HG03342 (cell line): ENCODE results near the gene TCF23.
"Not testable (repeated sequence)": the region's sequence is repeated elsewhere in the genome, so short reads cannot be mapped to it uniquely, and the experiment has no call there.

ENCODE experiments used
- ATAC-seq: cut with Tn5 transposase; IDR thresholded peaks from one replicate; pipeline ENCODE4 v1.9.1; 2021; ENCODE audit warnings: mild to moderate bottlenecking, moderate library complexity; ENCODE audit not compliant: unreplicated experiment

The TCF23 gene

DNA sequence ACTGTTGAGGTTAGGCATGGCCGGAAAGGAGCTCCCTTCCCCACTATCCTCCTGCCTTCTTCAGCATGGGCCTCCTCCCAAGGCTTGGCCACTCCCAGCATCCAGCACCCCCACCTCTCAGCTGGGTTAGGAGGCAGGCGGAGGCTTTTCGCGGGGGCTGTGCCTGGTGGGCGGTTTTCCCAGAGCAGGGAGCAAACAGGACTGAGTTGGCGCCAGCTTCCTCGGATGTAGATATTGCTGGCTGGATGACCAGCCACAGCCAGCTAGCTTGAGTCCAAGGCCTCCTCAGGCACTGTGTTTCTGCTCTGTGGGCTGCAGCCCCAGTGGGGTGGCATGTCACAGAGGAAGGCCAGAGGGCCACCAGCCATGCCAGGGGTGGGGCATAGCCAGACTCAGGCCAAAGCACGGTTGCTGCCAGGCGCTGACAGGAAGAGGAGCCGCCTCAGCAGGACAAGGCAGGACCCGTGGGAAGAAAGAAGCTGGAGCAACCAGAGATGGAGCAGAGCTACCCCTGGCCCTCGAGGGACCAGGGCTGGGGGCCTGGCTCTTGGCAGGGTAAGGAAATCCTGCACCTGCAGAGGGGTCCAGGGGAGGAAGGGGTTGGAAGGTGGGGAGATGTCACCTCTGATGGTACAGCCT lies at the start of gene TCF23:
TSS of gene TCF23 (plus strand) at position 204 of the 639 bp plus-strand sequence. CDS start at position 334, 130 bp downstream.
- no peak for ATAC-seq

DNA sequence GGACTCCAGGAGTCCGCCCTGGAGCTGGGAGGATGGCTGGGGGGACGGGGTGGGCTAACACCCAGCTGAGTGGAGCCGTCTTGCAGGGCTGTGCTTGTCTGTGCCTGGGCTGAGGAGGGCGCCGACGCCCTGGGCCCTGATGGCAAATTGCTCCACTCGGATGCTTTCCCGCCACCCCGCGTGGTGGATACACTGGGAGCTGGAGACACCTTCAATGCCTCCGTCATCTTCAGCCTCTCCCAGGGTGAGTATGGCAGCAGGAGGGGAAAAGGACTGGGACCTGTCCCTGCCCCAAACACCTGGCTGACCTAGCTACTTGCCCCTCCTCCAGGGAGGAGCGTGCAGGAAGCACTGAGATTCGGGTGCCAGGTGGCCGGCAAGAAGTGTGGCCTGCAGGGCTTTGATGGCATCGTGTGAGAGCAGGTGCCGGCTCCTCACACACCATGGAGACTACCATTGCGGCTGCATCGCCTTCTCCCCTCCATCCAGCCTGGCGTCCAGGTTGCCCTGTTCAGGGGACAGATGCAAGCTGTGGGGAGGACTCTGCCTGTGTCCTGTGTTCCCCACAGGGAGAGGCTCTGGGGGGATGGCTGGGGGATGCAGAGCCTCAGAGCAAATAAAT lies 49.4 kb upstream of the TCF23 start:
- ATAC-seq: no peak

- no peak for ATAC-seq
Observed at GRCh38 chr2:27100036-27100435, 48.8 kb upstream of the TCF23 start.

DNA sequence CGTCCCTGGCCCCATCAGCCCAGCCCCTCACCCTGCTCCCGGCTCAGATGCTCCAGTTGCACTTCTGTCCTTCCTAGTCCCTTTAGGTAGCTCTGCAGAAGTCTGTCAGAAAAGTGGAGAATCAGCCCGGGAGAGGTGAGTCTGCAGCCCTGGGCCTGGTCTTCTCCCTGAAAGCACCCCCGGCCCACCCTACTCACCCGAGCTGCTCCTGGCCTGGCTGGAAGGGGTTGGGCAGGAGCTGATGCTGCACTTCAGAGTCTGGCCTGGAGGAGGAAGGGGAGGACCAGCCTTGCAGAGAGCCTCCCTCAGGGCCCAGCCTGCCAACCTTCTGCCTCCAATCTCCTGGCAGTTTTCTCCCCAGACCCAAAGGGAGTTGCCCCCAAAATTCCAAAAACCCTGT lies 46.5 kb upstream of the TCF23 start:
- no peak for ATAC-seq

- no peak for ATAC-seq
Observed at GRCh38 chr2:27105981-27106380, 42.8 kb upstream of the TCF23 start.

DNA sequence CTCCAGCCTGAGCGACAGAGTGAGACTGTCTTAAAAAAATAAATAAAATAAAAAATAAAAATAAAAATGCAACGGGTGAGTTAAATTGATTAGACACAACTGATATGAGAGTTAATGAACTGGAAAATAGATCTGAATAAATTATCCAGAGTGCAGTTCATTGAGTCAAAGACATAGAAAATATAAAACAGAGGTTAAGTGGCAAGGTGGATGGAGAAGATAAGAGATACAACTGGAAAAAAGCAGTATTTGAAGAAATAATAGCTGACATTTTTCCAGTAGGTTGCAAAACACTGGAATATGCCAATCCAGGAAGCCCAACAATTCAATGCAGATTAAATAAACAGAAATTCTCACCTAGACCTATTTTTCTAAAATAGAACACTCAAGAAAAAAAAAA lies 40.6 kb upstream of the TCF23 start:
- no peak for ATAC-seq

- no peak for ATAC-seq
Observed at GRCh38 chr2:27109083-27109482, 39.7 kb upstream of the TCF23 start.

DNA sequence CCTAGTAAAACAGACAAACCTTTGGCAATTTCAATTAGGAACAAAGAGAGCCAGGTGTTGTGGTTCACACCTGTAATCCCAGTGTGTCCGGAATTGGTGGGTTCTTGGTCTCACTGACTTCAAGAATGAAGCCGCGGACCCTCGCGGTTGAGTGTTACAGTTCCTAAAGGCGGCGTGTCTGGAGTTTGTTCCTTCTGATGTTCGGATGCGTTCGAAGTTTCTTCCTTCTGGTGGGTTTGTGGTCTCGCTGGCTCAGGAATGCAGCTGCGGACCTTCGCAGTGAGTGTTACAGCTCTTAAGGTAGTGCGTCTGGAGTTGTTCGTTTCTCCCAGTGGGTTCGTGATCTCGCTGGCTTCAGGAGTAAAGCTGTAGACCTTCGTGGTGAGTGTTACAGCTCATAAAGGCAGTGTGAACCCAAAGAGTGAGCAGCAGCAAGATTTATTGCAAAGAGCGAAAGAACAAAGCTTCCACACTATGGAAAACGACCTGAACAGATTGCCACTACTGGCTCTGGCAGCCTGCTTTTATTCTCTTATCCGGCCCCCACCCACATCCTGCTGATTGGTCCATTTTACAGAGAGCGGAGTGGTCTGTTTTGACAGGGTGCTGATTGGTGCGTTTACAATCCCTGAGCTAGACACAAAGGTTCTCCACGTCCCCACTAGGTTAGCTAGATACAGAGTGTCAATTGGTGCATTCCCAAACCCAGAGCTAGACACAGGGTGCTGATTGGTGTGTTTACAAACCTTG lies 38.0 kb upstream of the TCF23 start:
- ATAC-seq: not testable (repeated sequence)

- ATAC-seq: not testable (repeated sequence)
Observed at GRCh38 chr2:27111392-27112078, 37.3 kb upstream of the TCF23 start.

- no peak for ATAC-seq
Observed at GRCh38 chr2:27115519-27115918, 33.3 kb upstream of the TCF23 start.

DNA sequence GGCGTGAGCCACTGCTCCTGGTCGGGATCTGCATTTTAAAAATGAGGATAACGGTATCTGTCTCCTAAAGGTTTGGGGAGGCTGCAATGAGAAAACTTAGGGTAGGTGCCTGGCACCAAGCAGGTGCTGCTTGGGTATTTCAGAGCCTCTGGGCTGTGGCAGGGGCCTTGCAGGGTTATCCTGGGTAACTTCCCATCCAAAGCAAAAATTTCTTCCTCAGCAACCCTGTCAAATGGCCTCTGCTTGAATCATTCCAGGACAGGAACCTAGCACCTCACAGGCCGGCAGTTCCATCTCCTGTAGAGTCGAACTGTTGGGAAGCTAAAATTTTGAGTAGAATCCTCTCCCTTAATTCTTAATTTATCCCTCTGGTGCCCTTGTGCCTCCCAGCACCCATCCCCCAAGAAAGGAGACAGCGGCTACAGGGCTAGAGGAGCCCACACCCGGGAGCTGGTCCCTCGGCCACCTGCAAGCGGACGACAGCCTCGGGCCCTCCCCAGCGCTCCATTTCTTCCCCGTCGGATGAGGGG lies 30.7 kb upstream of the TCF23 start:
- no peak for ATAC-seq

- ATAC-seq: no peak
Observed at GRCh38 chr2:27118525-27119329, 30.1 kb upstream of the TCF23 start, which contains the start of gene CGREF1. TSS of gene CGREF1 (minus strand) at chr2:27119128. CDS start at chr2:27104366, 14,762 bp downstream.

DNA sequence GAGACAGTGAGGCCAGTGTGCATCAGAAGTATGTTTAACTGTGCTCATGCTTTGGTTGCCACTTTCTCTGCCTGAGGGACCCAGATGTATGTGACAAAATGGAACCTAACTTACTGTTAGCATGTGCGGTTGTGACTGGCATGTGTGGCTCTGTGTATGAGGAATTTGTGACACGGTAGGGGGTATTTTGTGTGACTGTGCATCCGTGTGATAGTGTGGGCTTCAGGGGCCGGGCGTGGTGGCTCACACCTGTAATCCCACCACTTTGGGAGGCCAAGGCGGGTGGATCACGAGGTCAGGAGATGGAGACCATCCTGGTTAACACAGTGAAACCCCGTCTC lies 29.5 kb upstream of the TCF23 start:
- ATAC-seq: not testable (repeated sequence)

- no peak for ATAC-seq
Observed at GRCh38 chr2:27121906-27122305, 26.9 kb upstream of the TCF23 start.

DNA sequence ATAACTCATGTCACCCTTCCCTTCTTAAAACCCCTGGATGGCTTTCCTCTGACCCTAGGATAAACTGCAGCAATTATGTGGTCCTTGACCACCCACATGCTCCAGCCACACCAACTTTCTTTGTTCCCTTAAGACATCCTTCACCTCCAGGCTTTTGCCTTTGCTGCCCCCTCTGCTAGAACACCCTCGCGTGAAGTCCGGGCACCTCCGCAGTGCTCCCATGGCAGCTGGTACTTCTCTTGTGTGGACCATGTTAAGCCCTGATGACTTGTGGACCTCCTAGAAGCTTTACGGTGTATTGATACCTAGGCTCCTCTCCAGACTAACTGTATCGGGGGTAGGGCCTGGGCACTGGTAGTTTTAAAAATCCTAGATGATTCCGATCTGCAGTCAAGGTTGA lies 26.0 kb upstream of the TCF23 start:
- ATAC-seq: no peak

GRCh38 chr2:27123302-27124150 lies 25.3 kb upstream of the TCF23 start, which contains the start of gene ABHD1:
TSS of gene ABHD1 (plus strand) at chr2:27123815. CDS start at chr2:27123949, 134 bp downstream.
- ATAC-seq: no peak

- no peak for ATAC-seq
Observed at GRCh38 chr2:27125104-27125503, 23.7 kb upstream of the TCF23 start.

DNA sequence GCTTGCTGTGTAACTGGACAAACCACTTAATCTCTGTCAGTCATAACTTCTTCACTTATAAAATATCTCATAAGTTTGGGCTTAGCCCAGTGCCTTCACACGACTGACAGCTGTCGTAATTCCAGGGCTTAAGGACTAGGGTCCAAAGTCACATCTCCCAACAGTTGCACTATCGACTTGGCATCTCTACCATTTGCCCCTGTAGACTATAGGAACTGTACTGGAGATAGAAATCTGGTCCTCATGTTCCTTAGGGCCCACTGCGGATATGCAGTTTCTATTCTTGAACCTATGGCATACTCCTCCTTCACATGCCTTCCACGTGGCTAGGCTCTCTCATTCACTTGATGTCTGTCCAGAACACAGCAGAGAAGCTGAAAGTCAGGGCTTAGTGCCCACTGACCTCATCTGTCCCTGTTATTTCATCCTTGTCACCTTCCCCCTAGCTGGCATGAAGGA lies 22.5 kb upstream of the TCF23 start:
- ATAC-seq: no peak
